H1 (cell line): ENCODE results near the gene STX12.

ENCODE experiments used
- CTCF ChIP-seq, 3 experiments: IDR thresholded peaks; 1 replicate in 2 of 3; 2 replicates in 1 of 3; pipeline versions ENCODE4 v1.5.1 to v1.6.1; 2011; ENCODE audit warnings: low read length in 3 of 3, mild to moderate bottlenecking in 3 of 3, inconsistent platforms in 2 of 3, low read depth in 1 of 3, moderate library complexity in 1 of 3; ENCODE audit not compliant: insufficient read depth in 1 of 3; ENCODE audit errors: control extremely low read depth in 1 of 3
- EZH2 ChIP-seq: fragments of 200-600 bp; sonication (generic); IDR thresholded peaks from 2 replicates; pipeline ENCODE4 v1.7.1; 2012; ENCODE audit warnings: low read depth, mild to moderate bottlenecking, moderate library complexity, low read length, inconsistent platforms; ENCODE audit not compliant: severe bottlenecking
- RBBP5 ChIP-seq: IDR thresholded peaks from 2 replicates; pipeline ENCODE4 v1.7.1; 2012; ENCODE audit warnings: low read depth, mild to moderate bottlenecking, inconsistent platforms, low read length, moderate library complexity, borderline replicate concordance

- TF ChIP-seq RBBP5 (no peak), CTCF (IDR thresholded peaks at IDR 0.05; ENCODE audit: control extremely low read depth in 1 of 3, insufficient read depth in 1 of 3, low read depth in 1 of 3, low read length in 3 of 3) (no peak), EZH2 (no peak)
Observed at GRCh38 chr1:27868556-27868931, 95.5 kb downstream of the STX12 start.
